ENCODE measurements around the gene CGN. TPM values are rescaled to one million over a fixed set of nuclear protein-coding genes. Genes with fewer than 3 reads are reported as not detected.

Gene CGN
- total and polyA plus RNA-seq, 2 experiments from 2014 or later = 11.8 to 37.0 TPM

GRCh38 chr1:151536499-151536898, 25.3 kb downstream of the CGN start:
- H3K27me3 Mint-ChIP-seq (ENCODE audit: insufficient read depth, low read depth, poor library complexity) = peaks cover 11% of the 10 kb centered on the region
- H4K20me1 ChIP-seq (replicated peaks; ENCODE audit: insufficient read depth) = peaks cover 8% of the 10 kb centered on the region; the same call in 1 of the 2 replicates
- no peaks in the 10 kb centered on the region for H3K9me3 Mint-ChIP-seq
- H3K4me3 Mint-ChIP-seq = no peak overlapping the region
- no peaks in the 10 kb centered on the region for H3F3A ChIP-seq (replicated peaks; ENCODE audit: low read depth)
- H3K27ac Mint-ChIP-seq = no peak overlapping the region
- no peak overlapping the region for H3K4me3 ChIP-seq
- ATAC-seq (no peak), DNase-seq (ENCODE audit: low spot score) (no peak)
- no peaks in the 10 kb centered on the region for H3K9me2 ChIP-seq (ENCODE audit: insufficient read depth)
- peaks cover 38% of the 10 kb centered on the region for H3K36me3 ChIP-seq (ENCODE audit: insufficient read depth)
- H3K79me2 ChIP-seq (replicated peaks; ENCODE audit: insufficient read depth) = peaks cover 3% of the 10 kb centered on the region
- H3K4me1 Mint-ChIP-seq = peaks cover 12% of the 10 kb centered on the region
- peaks cover 52% of the 10 kb centered on the region for H3K36me3 Mint-ChIP-seq (ENCODE audit: low read depth)
- no peak overlapping the region for H3K27ac ChIP-seq (ENCODE audit: low read depth)
- 0 out of 2 replicates have a peak, but pooled peaks cover 2% of the 10 kb centered on the region for H3K27me3 ChIP-seq (ENCODE audit: insufficient read depth)
- no peak overlapping the region for H3K4me2 ChIP-seq
- H3K4me1 ChIP-seq (ENCODE audit: insufficient read depth) = peaks cover 3% of the 10 kb centered on the region; the same call in 1 of the 2 replicates
- TF ChIP-seq POLR2AphosphoS5 (IDR thresholded peaks at IDR 0.05; ENCODE audit: low read depth) (no peak), CREB1 (CRISPR knock-in tag; IDR thresholded peaks at IDR 0.05; ENCODE audit: low read depth) (no peak), REST (IDR thresholded peaks at IDR 0.05; ENCODE audit: unreplicated experiment) (no peak), ZNF114 (CRISPR knock-in tag; IDR thresholded peaks at IDR 0.05) (no peak), JUNB (IDR thresholded peaks at IDR 0.05; ENCODE audit: unreplicated experiment) (no peak), NANOG (IDR thresholded peaks at IDR 0.05; ENCODE audit: borderline replicate concordance) (no peak), STAT1 (IDR thresholded peaks at IDR 0.05; ENCODE audit: unreplicated experiment) (no peak), ETS1 (IDR thresholded peaks at IDR 0.05) (no peak), ZNF462 (CRISPR knock-in tag; IDR thresholded peaks at IDR 0.05) (no peak), CTCF (conservative IDR thresholded peaks at IDR 0.05; ENCODE audit: low read depth in 2 of 2) (no peak)
- no peak overlapping the region for H2AFZ ChIP-seq

Data from GM23338 (cell line).